Tibial artery (tissue), 4 donors: ENCODE measurements around the gene UBE2L5.
A peak's percentile ranks its signal among the peaks of the same experiment; 100 is the strongest.

Source experiments
- DNase-seq, 2 donors: peaks; one replicate each; pipeline ENCODE4 v3.0.0-alpha.2; 2019
- H3K27ac ChIP-seq, 2 donors: fragments of 200-600 bp; sonication (generic) in 1 of 2; 1 replicate in 1 of 2; 2 replicates in 1 of 2; pipeline ENCODE4 v1.5.1; 2018 to 2019; ENCODE audit warnings: mild to moderate bottlenecking in 1 of 2
- H3K27me3 ChIP-seq, 2 donors: fragments of 200-600 bp; sonication (generic) in 1 of 2; one replicate each; pipeline versions ENCODE4 v1.5.1 to v1.6.0; 2016 to 2019
- H3K36me3 ChIP-seq, 3 donors: fragments of 200-600 bp; sonication (generic) in 2 of 3; one replicate each; pipeline ENCODE4 v1.5.1; 2016 to 2019; ENCODE audit warnings: mild to moderate bottlenecking in 2 of 3
- H3K4me1 ChIP-seq, 4 donors: fragments of 200-600 bp; sonication (generic) in 2 of 4; 1 replicate in 3 of 4; 2 replicates in 1 of 4; pipeline ENCODE4 v1.5.1; 2016 to 2019
- H3K4me3 ChIP-seq, 2 donors: fragments of 200-600 bp; sonication (generic) in 1 of 2; 1 replicate in 1 of 2; 2 replicates in 1 of 2; pipeline ENCODE4 v1.5.1; 2018 to 2019; ENCODE audit warnings: mild to moderate bottlenecking in 2 of 2
- H3K9me3 ChIP-seq, 3 donors: fragments of 200-600 bp; sonication (generic) in 1 of 3; one replicate each; pipeline ENCODE4 v1.5.1; 2016 to 2019
- intact Hi-C: fragments of 100-400 bp; cut with DNase I; formaldehyde crosslinking; loops from one replicate; pipeline ENCODE4 v1.15.0; 2023; ENCODE audit warnings: low total_unique reads
- TF ChIP-seq, protein P1 (sequence below), 2 experiments: fragments of 200-600 bp in 1 of 2; fragments of 450-650 bp in 1 of 2; IDR thresholded peaks; one replicate each; pipeline ENCODE4 v1.5.1; 2017 to 2019; ENCODE audit warnings: antibody characterized with exemption in 2 of 2, mild to moderate bottlenecking in 1 of 2, moderate library complexity in 1 of 2

The UBE2L5 gene

DNA sequence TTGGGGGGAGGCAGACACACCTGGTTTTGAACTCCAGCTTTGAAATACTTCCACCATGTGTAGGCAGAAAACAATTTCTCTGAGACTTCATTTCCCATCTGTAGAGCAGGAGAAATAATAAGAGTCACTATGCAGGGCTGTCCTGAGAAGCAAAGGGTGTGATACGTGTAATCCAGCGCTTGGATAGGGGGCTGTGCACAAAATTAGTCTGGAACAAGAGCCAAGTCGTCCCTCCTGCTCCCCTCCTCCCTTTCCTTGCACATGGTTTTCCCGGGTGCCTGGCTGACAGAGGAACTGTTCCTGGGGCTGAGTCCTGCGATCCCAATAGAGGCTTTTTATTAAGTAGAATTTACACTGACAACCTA, 29.6 kb upstream of the UBE2L5 start:
- H3K36me3 ChIP-seq = no peaks in the 10 kb centered on the region
- intact Hi-C loops = no loop called here
- TF ChIP-seq, protein P1, sequence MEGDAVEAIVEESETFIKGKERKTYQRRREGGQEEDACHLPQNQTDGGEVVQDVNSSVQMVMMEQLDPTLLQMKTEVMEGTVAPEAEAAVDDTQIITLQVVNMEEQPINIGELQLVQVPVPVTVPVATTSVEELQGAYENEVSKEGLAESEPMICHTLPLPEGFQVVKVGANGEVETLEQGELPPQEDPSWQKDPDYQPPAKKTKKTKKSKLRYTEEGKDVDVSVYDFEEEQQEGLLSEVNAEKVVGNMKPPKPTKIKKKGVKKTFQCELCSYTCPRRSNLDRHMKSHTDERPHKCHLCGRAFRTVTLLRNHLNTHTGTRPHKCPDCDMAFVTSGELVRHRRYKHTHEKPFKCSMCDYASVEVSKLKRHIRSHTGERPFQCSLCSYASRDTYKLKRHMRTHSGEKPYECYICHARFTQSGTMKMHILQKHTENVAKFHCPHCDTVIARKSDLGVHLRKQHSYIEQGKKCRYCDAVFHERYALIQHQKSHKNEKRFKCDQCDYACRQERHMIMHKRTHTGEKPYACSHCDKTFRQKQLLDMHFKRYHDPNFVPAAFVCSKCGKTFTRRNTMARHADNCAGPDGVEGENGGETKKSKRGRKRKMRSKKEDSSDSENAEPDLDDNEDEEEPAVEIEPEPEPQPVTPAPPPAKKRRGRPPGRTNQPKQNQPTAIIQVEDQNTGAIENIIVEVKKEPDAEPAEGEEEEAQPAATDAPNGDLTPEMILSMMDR (IDR thresholded peaks at IDR 0.05) = no peak
- no peaks in the 10 kb centered on the region for H3K9me3 ChIP-seq
- no peak overlapping the region for H3K4me3 ChIP-seq
- peaks cover 0 to 7% (median 2%) of the 10 kb centered on the region in 4 donors for H3K4me1 ChIP-seq
- H3K27me3 ChIP-seq = no peaks in the 10 kb centered on the region
- DNase-seq = no peak
- no peak overlapping the region for H3K27ac ChIP-seq

DNA sequence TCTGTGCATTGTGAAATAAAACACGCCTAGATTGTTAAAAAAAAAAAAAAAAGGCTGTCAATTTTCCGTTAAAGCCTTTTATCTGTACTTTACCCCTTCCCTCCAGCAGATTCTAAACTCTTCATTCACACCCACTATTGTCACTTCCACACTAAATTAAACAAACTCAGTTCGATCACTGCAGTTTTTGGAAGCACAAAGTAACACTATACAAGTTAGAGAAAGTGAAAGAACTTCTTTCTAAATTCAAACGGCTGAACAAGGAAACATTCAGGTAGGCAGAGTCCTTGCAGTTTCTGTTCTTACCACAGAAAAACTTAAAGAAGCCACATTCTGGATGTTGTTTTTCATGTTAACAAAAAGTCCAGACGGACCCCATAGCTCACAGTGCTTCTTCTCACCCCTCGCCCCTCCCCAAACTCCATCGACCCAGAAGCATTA, 27.5 kb upstream of the UBE2L5 start:
- intact Hi-C loops = loop anchor here (2.0 kb wide), 1 partner anchor 88 kb away; the partner anchor contains the start of gene KATNAL1
- H3K4me3 ChIP-seq = peak overlapping the region; percentile 55 to 66
- TF ChIP-seq, protein P1 (IDR thresholded peaks at IDR 0.05) = no peak
- peak overlapping the region; percentile 83 to 85 for H3K27ac ChIP-seq
- DNase-seq = no peak
- no peaks in the 10 kb centered on the region for H3K36me3 ChIP-seq
- H3K27me3 ChIP-seq = no peaks in the 10 kb centered on the region
- H3K9me3 ChIP-seq = no peaks in the 10 kb centered on the region
- H3K4me1 ChIP-seq = peaks cover 0 to 7% (median 2%) of the 10 kb centered on the region in 4 donors

DNA sequence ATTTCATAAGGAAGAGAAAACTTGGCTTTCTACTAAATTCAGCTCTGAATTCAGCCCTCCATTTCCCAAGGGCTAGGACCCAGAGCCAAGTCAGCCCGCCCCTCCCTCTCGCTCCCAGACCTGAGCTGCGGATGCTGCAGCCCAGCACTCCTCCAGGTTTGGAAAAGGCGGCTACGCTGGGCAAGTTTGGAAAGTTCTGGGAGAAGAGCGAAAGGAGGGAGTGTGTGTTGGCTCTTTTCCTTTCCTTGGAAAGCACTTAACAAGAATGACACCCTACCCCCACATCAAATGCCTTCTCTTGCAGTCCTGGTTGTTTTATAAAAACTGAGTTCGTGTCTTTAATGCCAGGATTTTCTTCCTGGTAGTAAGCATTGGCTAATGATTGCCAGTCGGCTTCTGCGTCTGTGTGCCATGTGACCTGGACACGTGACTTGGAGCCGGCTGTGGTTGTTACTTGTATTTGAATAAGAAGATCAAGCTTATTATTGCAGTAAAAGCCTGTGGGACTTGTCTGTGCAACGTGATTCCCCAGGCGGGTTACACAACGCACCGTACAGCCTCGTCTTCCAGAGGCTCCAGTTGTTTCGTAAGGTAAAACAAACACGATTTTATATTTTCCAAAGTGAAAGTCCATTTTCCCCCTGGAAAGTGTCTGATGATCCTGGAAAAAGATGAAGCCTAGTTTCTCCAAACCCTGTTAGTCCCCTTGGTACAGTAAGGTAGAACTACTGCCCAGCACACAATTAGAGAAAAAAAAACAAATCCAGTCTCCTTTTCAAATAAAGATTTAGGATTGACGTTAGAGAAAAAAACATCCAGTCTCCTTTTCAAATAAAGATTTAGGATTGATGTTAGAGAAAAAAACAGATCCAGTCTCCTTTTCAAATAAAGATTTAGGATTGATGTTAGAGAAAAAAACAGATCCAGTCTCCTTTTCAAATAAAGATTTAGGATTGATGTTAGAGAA, 26.8 kb upstream of the UBE2L5 start:
- H3K27ac ChIP-seq = peak overlapping the region; percentile 83 to 85
- H3K9me3 ChIP-seq = no peaks in the 10 kb centered on the region
- peak overlapping the region; percentile 55 to 66 for H3K4me3 ChIP-seq
- peak; percentile 97 to 99 for DNase-seq
- intact Hi-C loops = loop anchor here (2.0 kb wide), 1 partner anchor 89 kb away; the partner anchor contains the start of gene KATNAL1
- TF ChIP-seq, protein P1 (IDR thresholded peaks at IDR 0.05) = no peak
- H3K27me3 ChIP-seq = no peaks in the 10 kb centered on the region
- H3K36me3 ChIP-seq = no peaks in the 10 kb centered on the region
- H3K4me1 ChIP-seq = peaks cover 0 to 7% (median 2%) of the 10 kb centered on the region in 4 donors

DNA sequence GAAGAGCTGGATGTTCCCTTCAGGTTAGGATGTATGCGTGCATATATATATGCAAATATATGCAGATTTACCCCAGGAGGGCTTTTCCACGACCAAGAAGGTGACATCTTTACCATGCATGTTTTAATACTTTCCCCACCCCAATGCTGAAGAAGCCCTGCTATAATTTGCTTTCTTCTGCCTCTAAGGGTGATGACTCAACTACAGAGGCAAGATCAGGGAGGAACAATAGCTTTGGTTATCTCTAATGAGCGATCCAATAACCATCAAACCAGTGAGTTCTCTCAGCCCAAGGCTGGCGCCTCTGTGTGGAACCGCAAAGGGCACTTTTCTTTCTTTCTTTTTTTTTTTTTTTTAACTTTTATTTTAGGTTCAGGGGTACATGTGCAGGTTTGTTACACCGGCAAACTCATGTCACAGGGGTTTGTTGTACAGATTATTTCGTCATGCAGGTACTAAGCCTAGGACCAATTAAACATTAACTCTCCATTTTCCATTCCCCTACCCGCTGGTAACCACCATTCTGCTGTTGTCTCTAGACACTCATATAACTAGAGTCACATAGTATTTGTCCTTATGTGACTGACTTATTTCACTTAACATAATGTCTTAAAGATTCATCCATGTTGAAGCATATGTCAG, 25.7 kb upstream of the UBE2L5 start:
- Histone ChIP-seq H3K9me3 (no peaks in the 10 kb centered on the region), H3K36me3 (no peaks in the 10 kb centered on the region), H3K4me3 (no peak overlapping the region), H3K27me3 (no peaks in the 10 kb centered on the region), H3K27ac (peak overlapping the region in 1 of 2 donors; percentile 83), H3K4me1 (peaks cover 0 to 7% (median 2%) of the 10 kb centered on the region in 4 donors)
- TF ChIP-seq, protein P1 (IDR thresholded peaks at IDR 0.05) = no peak
- intact Hi-C loops = no loop called here
- DNase-seq = no peak

DNA sequence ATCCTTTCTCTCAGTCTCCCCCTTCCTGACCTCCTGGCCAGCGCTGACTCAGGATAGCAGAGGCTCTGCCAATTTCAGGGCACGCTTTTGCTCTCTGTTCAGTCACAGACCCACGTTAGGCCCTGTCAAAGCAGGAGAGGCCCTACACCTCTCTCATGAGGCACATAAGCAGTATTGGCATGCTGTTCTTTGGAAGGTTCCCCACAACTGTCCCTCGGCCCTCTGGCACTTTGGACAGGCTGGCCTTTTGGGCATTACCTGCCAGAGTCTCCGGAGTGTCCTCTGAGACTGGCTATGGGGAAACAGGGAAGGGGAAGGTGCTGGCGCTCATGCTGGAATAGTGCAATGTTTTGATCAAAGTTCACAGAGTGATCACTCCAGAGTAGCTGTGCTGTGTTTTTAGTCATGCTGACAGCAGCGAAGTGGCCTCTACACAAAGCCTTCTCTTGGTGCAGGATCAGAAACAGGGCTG, 23.7 kb upstream of the UBE2L5 start:
- TF ChIP-seq, protein P1 (IDR thresholded peaks at IDR 0.05) = no peak
- H3K4me3 ChIP-seq = no peak overlapping the region
- no peaks in the 10 kb centered on the region for H3K27me3 ChIP-seq
- H3K27ac ChIP-seq = peak overlapping the region in 1 of 2 donors; percentile 6
- no peak for DNase-seq
- H3K4me1 ChIP-seq = peaks cover 0 to 7% (median 2%) of the 10 kb centered on the region in 4 donors
- intact Hi-C loops = no loop called here
- no peaks in the 10 kb centered on the region for H3K9me3 ChIP-seq
- no peaks in the 10 kb centered on the region for H3K36me3 ChIP-seq
